K562 (cell line): Measurements from ENCODE around the gene GPATCH4. TPM values are rescaled to one million over a fixed set of nuclear protein-coding genes. Genes with fewer than 3 reads are reported as not detected.

ENCODE experiments used
- FOSL1 ChIP-seq: fragments of 200-800 bp; sonication (Bioruptor generic); conservative IDR thresholded peaks from 2 replicates; pipeline ENCODE4 v1.6.1; 2016; ENCODE audit warnings: missing genetic modification characterization, missing compliant biosample characterization
- IFI16 ChIP-seq: fragments of 250-450 bp; sonication (Bioruptor Pico); IDR thresholded peaks from 2 replicates; pipeline ENCODE4 v2.1.2; 2022; ENCODE audit warnings: mild to moderate bottlenecking, inconsistent platforms
- POLR3A ChIP-seq: IDR thresholded peaks from 2 replicates; pipeline ENCODE4 v1.6.1; 2011; ENCODE audit warnings: borderline replicate concordance, mild to moderate bottlenecking, moderate library complexity; ENCODE audit not compliant: insufficient read length, insufficient read depth; ENCODE audit errors: extremely low read depth
- ZFPM2 ChIP-seq: fragments of 250-450 bp; sonication (Bioruptor Pico); IDR thresholded peaks from 2 replicates; pipeline ENCODE4 v1.5.1; 2022; ENCODE audit warnings: mild to moderate bottlenecking
- polyA plus RNA-seq, 8 experiments: library from polyadenylated mRNA; depleted of rRNA in 4 of 8; stranded (reverse) in 5 of 8; unstranded in 3 of 8; fragments of >200 nt; fragmentation: Nextera tagmentation in 2 of 8; fragmentation: Illumina TruSeq in 1 of 8; extraction: Ambion mirVana in 2 of 8; extraction: Trizol in 1 of 8; gene quantifications; 2 replicates each; pipeline versions ENCODE4 v1.2.1 to v1.2.3, GENCODE V29; 2011 to 2014; ENCODE audit warnings: inconsistent platforms in 1 of 8, missing spikeins in 1 of 8
- total RNA-seq, 7 experiments: library from RNA; depleted of rRNA in 6 of 7; stranded (reverse); fragments of >200 nt in 6 of 7; fragmentation: Illumina TruSeq in 2 of 7; extraction: Trizol in 2 of 7; gene quantifications; 2 replicates each; pipeline versions ENCODE4 v1.2.1 to v1.2.3, GENCODE V29; 2011 to 2021; ENCODE audit warnings: low replicate concordance in 1 of 7
- TF ChIP-seq, protein P1 (sequence below): sonication (generic); formaldehyde crosslinking; IDR thresholded peaks from 2 replicates; pipeline ENCODE4 v1.8.0; 2023; ENCODE audit warnings: mild to moderate bottlenecking, missing genetic modification reagents
- TF ChIP-seq, protein P2 (sequence below): sonication (generic); formaldehyde crosslinking; IDR thresholded peaks from 2 replicates; pipeline ENCODE4 v1.8.0; 2022; ENCODE audit warnings: missing genetic modification reagents, mild to moderate bottlenecking, borderline replicate concordance
- TF ChIP-seq, protein P3 (sequence below): fragments of 450-650 bp; formaldehyde crosslinking; conservative IDR thresholded peaks from 2 replicates; pipeline ENCODE4 v1.4.0; 2022; ENCODE audit warnings: mild to moderate bottlenecking, missing genetic modification characterization
- TF ChIP-seq, protein P4 (sequence below), 2 experiments: fragments of 450-650 bp; formaldehyde crosslinking in 1 of 2; IDR thresholded peaks; 2 replicates each; pipeline versions ENCODE4 v1.4.0 to v1.6.1; 2014 to 2020; ENCODE audit warnings: mild to moderate bottlenecking in 2 of 2, borderline replicate concordance in 1 of 2, low read depth in 1 of 2

The GPATCH4 gene
- total and polyA plus RNA-seq, 9 of the 15 experiments (the other 6 are each of a cell fraction or from before 2014, with no cell fraction given), result 43.7 to 105 (median 76.5) TPM

- TF ChIP-seq, protein P1, sequence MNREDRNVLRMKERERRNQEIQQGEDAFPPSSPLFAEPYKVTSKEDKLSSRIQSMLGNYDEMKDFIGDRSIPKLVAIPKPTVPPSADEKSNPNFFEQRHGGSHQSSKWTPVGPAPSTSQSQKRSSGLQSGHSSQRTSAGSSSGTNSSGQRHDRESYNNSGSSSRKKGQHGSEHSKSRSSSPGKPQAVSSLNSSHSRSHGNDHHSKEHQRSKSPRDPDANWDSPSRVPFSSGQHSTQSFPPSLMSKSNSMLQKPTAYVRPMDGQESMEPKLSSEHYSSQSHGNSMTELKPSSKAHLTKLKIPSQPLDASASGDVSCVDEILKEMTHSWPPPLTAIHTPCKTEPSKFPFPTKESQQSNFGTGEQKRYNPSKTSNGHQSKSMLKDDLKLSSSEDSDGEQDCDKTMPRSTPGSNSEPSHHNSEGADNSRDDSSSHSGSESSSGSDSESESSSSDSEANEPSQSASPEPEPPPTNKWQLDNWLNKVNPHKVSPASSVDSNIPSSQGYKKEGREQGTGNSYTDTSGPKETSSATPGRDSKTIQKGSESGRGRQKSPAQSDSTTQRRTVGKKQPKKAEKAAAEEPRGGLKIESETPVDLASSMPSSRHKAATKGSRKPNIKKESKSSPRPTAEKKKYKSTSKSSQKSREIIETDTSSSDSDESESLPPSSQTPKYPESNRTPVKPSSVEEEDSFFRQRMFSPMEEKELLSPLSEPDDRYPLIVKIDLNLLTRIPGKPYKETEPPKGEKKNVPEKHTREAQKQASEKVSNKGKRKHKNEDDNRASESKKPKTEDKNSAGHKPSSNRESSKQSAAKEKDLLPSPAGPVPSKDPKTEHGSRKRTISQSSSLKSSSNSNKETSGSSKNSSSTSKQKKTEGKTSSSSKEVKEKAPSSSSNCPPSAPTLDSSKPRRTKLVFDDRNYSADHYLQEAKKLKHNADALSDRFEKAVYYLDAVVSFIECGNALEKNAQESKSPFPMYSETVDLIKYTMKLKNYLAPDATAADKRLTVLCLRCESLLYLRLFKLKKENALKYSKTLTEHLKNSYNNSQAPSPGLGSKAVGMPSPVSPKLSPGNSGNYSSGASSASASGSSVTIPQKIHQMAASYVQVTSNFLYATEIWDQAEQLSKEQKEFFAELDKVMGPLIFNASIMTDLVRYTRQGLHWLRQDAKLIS, result no peak
- TF ChIP-seq, protein P2, sequence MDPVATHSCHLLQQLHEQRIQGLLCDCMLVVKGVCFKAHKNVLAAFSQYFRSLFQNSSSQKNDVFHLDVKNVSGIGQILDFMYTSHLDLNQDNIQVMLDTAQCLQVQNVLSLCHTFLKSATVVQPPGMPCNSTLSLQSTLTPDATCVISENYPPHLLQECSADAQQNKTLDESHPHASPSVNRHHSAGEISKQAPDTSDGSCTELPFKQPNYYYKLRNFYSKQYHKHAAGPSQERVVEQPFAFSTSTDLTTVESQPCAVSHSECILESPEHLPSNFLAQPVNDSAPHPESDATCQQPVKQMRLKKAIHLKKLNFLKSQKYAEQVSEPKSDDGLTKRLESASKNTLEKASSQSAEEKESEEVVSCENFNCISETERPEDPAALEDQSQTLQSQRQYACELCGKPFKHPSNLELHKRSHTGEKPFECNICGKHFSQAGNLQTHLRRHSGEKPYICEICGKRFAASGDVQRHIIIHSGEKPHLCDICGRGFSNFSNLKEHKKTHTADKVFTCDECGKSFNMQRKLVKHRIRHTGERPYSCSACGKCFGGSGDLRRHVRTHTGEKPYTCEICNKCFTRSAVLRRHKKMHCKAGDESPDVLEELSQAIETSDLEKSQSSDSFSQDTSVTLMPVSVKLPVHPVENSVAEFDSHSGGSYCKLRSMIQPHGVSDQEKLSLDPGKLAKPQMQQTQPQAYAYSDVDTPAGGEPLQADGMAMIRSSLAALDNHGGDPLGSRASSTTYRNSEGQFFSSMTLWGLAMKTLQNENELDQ (CRISPR knock-in tag), result no peak
- no peak for TF ChIP-seq FOSL1 (tag)
- TF ChIP-seq ZFPM2 (CRISPR knock-in tag), result no peak
- TF ChIP-seq, protein P3, sequence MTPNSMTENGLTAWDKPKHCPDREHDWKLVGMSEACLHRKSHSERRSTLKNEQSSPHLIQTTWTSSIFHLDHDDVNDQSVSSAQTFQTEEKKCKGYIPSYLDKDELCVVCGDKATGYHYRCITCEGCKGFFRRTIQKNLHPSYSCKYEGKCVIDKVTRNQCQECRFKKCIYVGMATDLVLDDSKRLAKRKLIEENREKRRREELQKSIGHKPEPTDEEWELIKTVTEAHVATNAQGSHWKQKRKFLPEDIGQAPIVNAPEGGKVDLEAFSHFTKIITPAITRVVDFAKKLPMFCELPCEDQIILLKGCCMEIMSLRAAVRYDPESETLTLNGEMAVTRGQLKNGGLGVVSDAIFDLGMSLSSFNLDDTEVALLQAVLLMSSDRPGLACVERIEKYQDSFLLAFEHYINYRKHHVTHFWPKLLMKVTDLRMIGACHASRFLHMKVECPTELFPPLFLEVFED, result no peak
- no peak for TF ChIP-seq POLR3A
- TF ChIP-seq, protein P4, sequence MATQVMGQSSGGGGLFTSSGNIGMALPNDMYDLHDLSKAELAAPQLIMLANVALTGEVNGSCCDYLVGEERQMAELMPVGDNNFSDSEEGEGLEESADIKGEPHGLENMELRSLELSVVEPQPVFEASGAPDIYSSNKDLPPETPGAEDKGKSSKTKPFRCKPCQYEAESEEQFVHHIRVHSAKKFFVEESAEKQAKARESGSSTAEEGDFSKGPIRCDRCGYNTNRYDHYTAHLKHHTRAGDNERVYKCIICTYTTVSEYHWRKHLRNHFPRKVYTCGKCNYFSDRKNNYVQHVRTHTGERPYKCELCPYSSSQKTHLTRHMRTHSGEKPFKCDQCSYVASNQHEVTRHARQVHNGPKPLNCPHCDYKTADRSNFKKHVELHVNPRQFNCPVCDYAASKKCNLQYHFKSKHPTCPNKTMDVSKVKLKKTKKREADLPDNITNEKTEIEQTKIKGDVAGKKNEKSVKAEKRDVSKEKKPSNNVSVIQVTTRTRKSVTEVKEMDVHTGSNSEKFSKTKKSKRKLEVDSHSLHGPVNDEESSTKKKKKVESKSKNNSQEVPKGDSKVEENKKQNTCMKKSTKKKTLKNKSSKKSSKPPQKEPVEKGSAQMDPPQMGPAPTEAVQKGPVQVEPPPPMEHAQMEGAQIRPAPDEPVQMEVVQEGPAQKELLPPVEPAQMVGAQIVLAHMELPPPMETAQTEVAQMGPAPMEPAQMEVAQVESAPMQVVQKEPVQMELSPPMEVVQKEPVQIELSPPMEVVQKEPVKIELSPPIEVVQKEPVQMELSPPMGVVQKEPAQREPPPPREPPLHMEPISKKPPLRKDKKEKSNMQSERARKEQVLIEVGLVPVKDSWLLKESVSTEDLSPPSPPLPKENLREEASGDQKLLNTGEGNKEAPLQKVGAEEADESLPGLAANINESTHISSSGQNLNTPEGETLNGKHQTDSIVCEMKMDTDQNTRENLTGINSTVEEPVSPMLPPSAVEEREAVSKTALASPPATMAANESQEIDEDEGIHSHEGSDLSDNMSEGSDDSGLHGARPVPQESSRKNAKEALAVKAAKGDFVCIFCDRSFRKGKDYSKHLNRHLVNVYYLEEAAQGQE (IDR thresholded peaks at IDR 0.05; ENCODE audit: borderline replicate concordance), result no peak
- TF ChIP-seq, protein P4 (CRISPR knock-in tag; IDR thresholded peaks at IDR 0.05; ENCODE audit: low read depth), result peak; percentile 36; the same call in 1 of the 2 replicates
- TF ChIP-seq IFI16 (CRISPR knock-in tag), result no peak
Observed at GRCh38 chr1:156601122-156601830, at the start of gene GPATCH4 (continued).
